B cell (primary cell): ENCODE measurements around the gene SOCS3. TPM values are rescaled to one million over a fixed set of nuclear protein-coding genes. Genes with fewer than 3 reads are reported as not detected.

ENCODE experiments used
- ATAC-seq: fragments of 200-7000 bp; cut with Tn5 transposase; one replicate; pipeline ENCODE4 v1.10.0; 2021; ENCODE audit warnings: low read depth, mild to moderate bottlenecking, moderate number of reproducible peaks, moderate library complexity
- CTCF ChIA-PET: fragments of 350-600 bp; sonication (Branson Sonifier 250); formaldehyde crosslinking; loops from one replicate; lab custom pipeline; 2021; ENCODE audit warnings: antibody characterized with exemption, inconsistent platforms; lab: Charles Lee
- POLR2A ChIA-PET: fragments of 350-600 bp; sonication (Branson Sonifier 250); formaldehyde crosslinking; loops from one replicate; lab custom pipeline; 2021; ENCODE audit warnings: antibody characterized with exemption; lab: Charles Lee
- DNase-seq: peaks from one replicate; pipeline ENCODE4 v3.0.0; 2013
- H2AFZ ChIP-seq: 2 replicates; pipeline ENCODE4 v1.6.1; 2012; ENCODE audit warnings: mild to moderate bottlenecking, low read depth, low read length; ENCODE audit not compliant: insufficient read depth, poor library complexity, severe bottlenecking
- H3K27ac ChIP-seq, 2 donors: 1 replicate in 1 of 2; 2 replicates in 1 of 2; pipeline ENCODE4 v1.5.1; 2012 to 2013; ENCODE audit warnings: low read length in 2 of 2, mild to moderate bottlenecking in 2 of 2, moderate library complexity in 1 of 2
- H3K27me3 ChIP-seq, 4 experiments: fragments of 200-600 bp in 1 of 4; sonication (generic) in 1 of 4; replicated peaks in 1 of 4; 1 replicate in 2 of 4; 2 replicates in 2 of 4; pipeline versions ENCODE4 v1.6.1 to v1.7.0; 2013 to 2016; ENCODE audit warnings: low read length in 3 of 4, mild to moderate bottlenecking in 2 of 4, mixed read lengths in 1 of 4, moderate library complexity in 1 of 4; ENCODE audit not compliant: insufficient read depth in 4 of 4, control insufficient read depth in 3 of 4; ENCODE audit errors: control extremely low read depth in 1 of 4
- H3K36me3 ChIP-seq, 2 experiments: replicated peaks in 1 of 2; 1 replicate in 1 of 2; 2 replicates in 1 of 2; pipeline versions ENCODE4 v1.6.1 to v1.7.1; 2013; ENCODE audit warnings: low read length in 1 of 2; ENCODE audit not compliant: insufficient read depth in 2 of 2, control insufficient read depth in 1 of 2; ENCODE audit errors: control extremely low read depth in 1 of 2, extremely low read depth in 1 of 2
- H3K4me1 ChIP-seq, 2 donors: fragments of 200-600 bp in 1 of 2; sonication (generic) in 1 of 2; 1 replicate in 1 of 2; 2 replicates in 1 of 2; pipeline versions ENCODE4 v1.5.1 to v1.6.1; 2013 to 2017; ENCODE audit warnings: low read length in 2 of 2; ENCODE audit not compliant: control insufficient read depth in 2 of 2, insufficient read depth in 2 of 2
- H3K4me2 ChIP-seq: replicated peaks from 2 replicates; pipeline ENCODE3; 2012; ENCODE audit warnings: mild to moderate bottlenecking, low read depth, low read length; ENCODE audit not compliant: poor library complexity, severe bottlenecking
- H3K4me3 ChIP-seq, 5 experiments: fragments of 200-600 bp in 1 of 5; sonication (generic) in 1 of 5; 1 replicate in 3 of 5; 2 replicates in 2 of 5; pipeline versions ENCODE4 v1.5.1 to v1.7.0; 2011 to 2016; ENCODE audit warnings: low read length in 4 of 5, mild to moderate bottlenecking in 4 of 5, low read depth in 2 of 5, control low read depth in 1 of 5, moderate library complexity in 1 of 5; ENCODE audit not compliant: insufficient read depth in 1 of 5; ENCODE audit errors: control extremely low read depth in 1 of 5, extremely low read depth in 1 of 5
- H3K79me2 ChIP-seq: fragments of 200-600 bp; sonication (generic); one replicate; pipeline ENCODE4 v1.6.0; 2016; ENCODE audit warnings: low read length; ENCODE audit not compliant: control insufficient read depth, insufficient read depth
- H3K9ac ChIP-seq: fragments of 200-600 bp; sonication (generic); 2 replicates; pipeline ENCODE4 v1.6.1; 2017; ENCODE audit warnings: mild to moderate bottlenecking, low read length, moderate library complexity
- H3K9me3 ChIP-seq, 3 donors: one replicate each; pipeline versions ENCODE4 v1.6.1 to v1.7.1; 2013; ENCODE audit warnings: low read length in 2 of 3; ENCODE audit not compliant: control insufficient read depth in 2 of 3, insufficient read depth in 1 of 3; ENCODE audit errors: control extremely low read depth in 1 of 3
- H4K20me1 ChIP-seq: 2 replicates; pipeline ENCODE4 v1.6.0; 2012; ENCODE audit warnings: mild to moderate bottlenecking, low read length; ENCODE audit not compliant: insufficient read depth, control insufficient read depth, poor library complexity, severe bottlenecking
- H3K27ac Mint-ChIP-seq: one replicate; pipeline ENCODE4 v1.8.0; 2021; ENCODE audit warnings: mixed read lengths
- H3K27me3 Mint-ChIP-seq: one replicate; pipeline ENCODE4 v1.8.0; 2021; ENCODE audit warnings: mixed read lengths
- H3K4me1 Mint-ChIP-seq: one replicate; pipeline ENCODE4 v1.8.0; 2021; ENCODE audit warnings: mixed read lengths
- H3K4me3 Mint-ChIP-seq: one replicate; pipeline ENCODE4 v1.8.0; 2021; ENCODE audit warnings: mixed read lengths
- H3K9me3 Mint-ChIP-seq: one replicate; pipeline ENCODE4 v1.8.0; 2022; ENCODE audit warnings: mixed read lengths; ENCODE audit not compliant: insufficient read depth
- CTCF ChIP-seq: fragments of 200-600 bp; IDR thresholded peaks from one replicate; pipeline ENCODE4 v1.8.0; 2022; ENCODE audit warnings: antibody characterized with exemption, mild to moderate bottlenecking
- EZH2 ChIP-seq: IDR thresholded peaks from 2 replicates; pipeline ENCODE4 v1.6.1; 2012; ENCODE audit warnings: borderline replicate concordance, low read depth, mild to moderate bottlenecking, moderate library complexity, low read length; ENCODE audit not compliant: insufficient read depth, poor library complexity, severe bottlenecking
- WGBS: methylation state at CpG from one replicate; pipeline ENCODE4 v1.1.5; 2013; ENCODE audit warnings: missing lambda C conversion rate; ENCODE audit not compliant: insufficient coverage; 5-methylcytosine and 5-hydroxymethylcytosine counted together
- intact Hi-C: fragments of 100-400 bp; cut with micrococcal nuclease; formaldehyde crosslinking; loops from one replicate; pipeline ENCODE4 v1.10.0; 2022
- polyA plus RNA-seq: library from polyadenylated mRNA; depleted of rRNA; stranded (reverse); fragments of >200 nt; gene quantifications from 2 replicates; pipeline ENCODE4 v1.2.3, GENCODE V29; 2012
- total RNA-seq, 2 donors: library from RNA; stranded (reverse); fragments of 120-200 nt in 1 of 2; gene quantifications; 1 replicate in 1 of 2; 2 replicates in 1 of 2; pipeline versions ENCODE4 v1.2.3 to v1.2.4, GENCODE V29; 2013 to 2022

SOCS3 gene
- total and polyA plus RNA-seq, 2 donors (not counting 1 experiment from before 2014, with no cell fraction given) = 41.8 to 67.6 TPM

DNA sequence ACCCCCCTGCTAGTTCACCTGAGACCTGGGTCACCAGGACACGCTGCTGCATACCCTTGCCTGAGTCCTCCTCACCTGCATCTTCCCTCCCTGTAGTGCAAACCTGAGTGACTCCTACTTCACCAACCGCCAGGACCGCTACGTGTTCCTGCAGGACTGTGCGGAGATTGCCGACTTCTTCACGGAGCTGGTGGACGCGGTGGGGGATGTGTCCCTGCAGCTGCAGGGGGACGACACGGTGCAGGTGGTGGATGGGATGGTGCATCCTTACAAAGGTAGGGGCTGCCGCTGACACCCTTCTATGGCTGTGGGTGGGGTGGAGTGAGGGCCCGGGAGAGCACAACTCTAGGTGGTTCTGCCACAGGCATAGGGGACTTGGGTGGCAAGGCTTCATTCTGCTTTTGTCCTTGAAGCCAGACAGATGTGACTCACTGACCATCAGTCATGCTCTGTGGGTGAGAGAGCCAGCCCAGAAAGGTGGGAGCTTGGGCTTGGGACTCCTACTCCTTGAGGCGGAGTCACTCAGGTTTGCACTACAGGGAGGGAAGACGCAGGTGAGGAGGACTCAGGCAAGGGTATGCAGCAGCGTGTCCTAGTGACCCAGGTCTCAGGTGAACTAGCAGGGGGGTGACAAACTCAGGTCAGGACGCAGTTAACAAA is 40.8 kb upstream of the SOCS3 start:
- Histone ChIP-seq H2AFZ (no peak overlapping the region), H3K36me3 (peaks cover 0 to 88% of the 10 kb centered on the region in 2 experiments), H4K20me1 (peaks cover 56% of the 10 kb centered on the region), H3K79me2 (peaks cover 86% of the 10 kb centered on the region), H3K9ac (no peak overlapping the region), H3K27me3 (no peaks in the 10 kb centered on the region), H3K4me1 (no peaks in the 10 kb centered on the region), H3K4me3 (no peak overlapping the region), H3K4me2 (no peak overlapping the region), H3K9me3 (no peaks in the 10 kb centered on the region), H3K27ac (no peak overlapping the region)
- H3K9me3 Mint-ChIP-seq = no peaks in the 10 kb centered on the region
- H3K4me1 Mint-ChIP-seq = no peaks in the 10 kb centered on the region
- no peaks in the 10 kb centered on the region for H3K27me3 Mint-ChIP-seq
- intact Hi-C loops = no loop called here
- no peak for DNase-seq
- 91% methylated on average over 16 of the region's 17 CpGs for WGBS
- no peak for TF ChIP-seq CTCF
- TF ChIP-seq EZH2 = no peak
- ChIA-PET CTCF (interaction anchor here (0.7 kb wide), 1 partner anchor 112 kb away, joined by 3 read pairs; no protein-coding TSS in a partner anchor), POLR2A (interaction anchor here (0.5 kb wide), 1 partner anchor 489 kb away, joined by 3 read pairs; no protein-coding TSS in a partner anchor)
- H3K27ac Mint-ChIP-seq = no peak overlapping the region
- no peak overlapping the region for H3K4me3 Mint-ChIP-seq
- ATAC-seq = no peak

- H2AFZ ChIP-seq = no peak overlapping the region
- H3K4me2 ChIP-seq = no peak overlapping the region
- H3K4me3 ChIP-seq = no peak overlapping the region
- Mint-ChIP-seq H3K9me3 (no peaks in the 10 kb centered on the region), H3K4me3 (no peak overlapping the region), H3K27me3 (no peaks in the 10 kb centered on the region), H3K4me1 (no peaks in the 10 kb centered on the region), H3K27ac (no peak overlapping the region)
- no peak for DNase-seq
- WGBS = 79% methylated on average over 6 of the region's 6 CpGs
- H3K9me3 ChIP-seq = no peaks in the 10 kb centered on the region
- POLR2A ChIA-PET = no interaction called here
- H3K36me3 ChIP-seq = peaks cover 0 to 90% of the 10 kb centered on the region in 2 experiments
- CTCF ChIA-PET = no interaction called here
- H4K20me1 ChIP-seq = peaks cover 59% of the 10 kb centered on the region
- TF ChIP-seq EZH2 (no peak), CTCF (no peak)
- H3K27ac ChIP-seq = no peak overlapping the region
- no peaks in the 10 kb centered on the region for H3K27me3 ChIP-seq
- no peak for ATAC-seq
- peaks cover 86% of the 10 kb centered on the region for H3K79me2 ChIP-seq
- H3K9ac ChIP-seq = no peak overlapping the region
- H3K4me1 ChIP-seq = no peaks in the 10 kb centered on the region
- intact Hi-C loops = no loop called here
Measured at GRCh38 chr17:78399693-78400144, 39.8 kb upstream of the SOCS3 start.
